Right atrium auricular region (tissue), 2 donors: ENCODE results near the gene CDR2L. TPM values are rescaled to one million over a fixed set of nuclear protein-coding genes. Genes with fewer than 3 reads are reported as not detected.

Experiments used
- DNase-seq: peaks from one replicate; pipeline ENCODE4 v3.0.0-alpha.2; 2019; ENCODE audit warnings: low spot score
- H3K27ac ChIP-seq, 2 donors: fragments of 200-600 bp; sonication (generic); 1 replicate in 1 of 2; 2 replicates in 1 of 2; pipeline ENCODE4 v1.5.1; 2016 to 2019
- H3K27me3 ChIP-seq, 2 donors: fragments of 200-600 bp; sonication (generic); one replicate each; pipeline versions ENCODE4 v1.5.1 to v1.6.0; 2017 to 2019
- H3K36me3 ChIP-seq: fragments of 200-600 bp; sonication (generic); one replicate; pipeline ENCODE4 v1.5.1; 2016
- H3K4me1 ChIP-seq, 2 donors: fragments of 200-600 bp; sonication (generic); one replicate each; pipeline versions ENCODE4 v1.5.1 to v1.6.0; 2017 to 2019
- H3K4me3 ChIP-seq, 2 donors: fragments of 200-600 bp; sonication (generic); 1 replicate in 1 of 2; 2 replicates in 1 of 2; pipeline ENCODE4 v1.5.1; 2017 to 2019; ENCODE audit warnings: mild to moderate bottlenecking in 1 of 2, moderate library complexity in 1 of 2
- H3K9me3 ChIP-seq, 2 donors: fragments of 200-600 bp; sonication (generic); one replicate each; pipeline ENCODE4 v1.5.1; 2019
- total RNA-seq, 2 donors: library from RNA; depleted of rRNA; stranded (reverse); fragments of >200 nt; gene quantifications; one replicate each; pipeline ENCODE4 v1.1.0, GENCODE V29; 2016
- TF ChIP-seq, protein P1 (sequence below), 2 donors: fragments of 200-600 bp; sonication (generic); IDR thresholded peaks; one replicate each; pipeline ENCODE4 v1.5.1; 2019; ENCODE audit warnings: antibody characterized with exemption in 2 of 2

Gene CDR2L
- total RNA-seq, 2 donors from 2014 or later = 13.6 to 28.8 TPM

DNA sequence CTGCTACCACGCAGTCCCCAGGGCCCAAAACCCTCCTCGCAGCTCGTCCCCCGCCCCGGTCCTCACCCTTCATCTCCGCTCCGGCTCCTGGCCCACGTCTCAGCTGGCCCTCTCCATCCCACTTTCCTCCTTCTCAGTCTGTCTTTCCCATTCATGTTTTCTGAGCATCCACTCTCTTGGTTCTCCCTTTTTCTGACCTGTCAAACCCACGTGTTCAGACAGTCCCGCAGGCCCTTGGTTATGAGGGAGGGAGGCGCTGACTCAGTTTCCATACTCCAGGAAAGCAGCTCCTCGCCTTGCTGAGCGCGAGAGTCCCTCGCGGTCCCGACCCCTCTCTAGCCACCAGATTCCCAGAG lies 14.5 kb upstream of the CDR2L start:
- Histone ChIP-seq H3K27me3 (no peaks in the 10 kb centered on the region), H3K4me3 (peak overlapping the region; percentile 61 to 66), H3K36me3 (no peaks in the 10 kb centered on the region), H3K4me1 (peaks cover 0 to 18% of the 10 kb centered on the region in 2 donors), H3K27ac (no peak overlapping the region), H3K9me3 (no peaks in the 10 kb centered on the region)
- DNase-seq = no peak
- TF ChIP-seq, protein P1, sequence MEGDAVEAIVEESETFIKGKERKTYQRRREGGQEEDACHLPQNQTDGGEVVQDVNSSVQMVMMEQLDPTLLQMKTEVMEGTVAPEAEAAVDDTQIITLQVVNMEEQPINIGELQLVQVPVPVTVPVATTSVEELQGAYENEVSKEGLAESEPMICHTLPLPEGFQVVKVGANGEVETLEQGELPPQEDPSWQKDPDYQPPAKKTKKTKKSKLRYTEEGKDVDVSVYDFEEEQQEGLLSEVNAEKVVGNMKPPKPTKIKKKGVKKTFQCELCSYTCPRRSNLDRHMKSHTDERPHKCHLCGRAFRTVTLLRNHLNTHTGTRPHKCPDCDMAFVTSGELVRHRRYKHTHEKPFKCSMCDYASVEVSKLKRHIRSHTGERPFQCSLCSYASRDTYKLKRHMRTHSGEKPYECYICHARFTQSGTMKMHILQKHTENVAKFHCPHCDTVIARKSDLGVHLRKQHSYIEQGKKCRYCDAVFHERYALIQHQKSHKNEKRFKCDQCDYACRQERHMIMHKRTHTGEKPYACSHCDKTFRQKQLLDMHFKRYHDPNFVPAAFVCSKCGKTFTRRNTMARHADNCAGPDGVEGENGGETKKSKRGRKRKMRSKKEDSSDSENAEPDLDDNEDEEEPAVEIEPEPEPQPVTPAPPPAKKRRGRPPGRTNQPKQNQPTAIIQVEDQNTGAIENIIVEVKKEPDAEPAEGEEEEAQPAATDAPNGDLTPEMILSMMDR (IDR thresholded peaks at IDR 0.05) = no peak

DNA sequence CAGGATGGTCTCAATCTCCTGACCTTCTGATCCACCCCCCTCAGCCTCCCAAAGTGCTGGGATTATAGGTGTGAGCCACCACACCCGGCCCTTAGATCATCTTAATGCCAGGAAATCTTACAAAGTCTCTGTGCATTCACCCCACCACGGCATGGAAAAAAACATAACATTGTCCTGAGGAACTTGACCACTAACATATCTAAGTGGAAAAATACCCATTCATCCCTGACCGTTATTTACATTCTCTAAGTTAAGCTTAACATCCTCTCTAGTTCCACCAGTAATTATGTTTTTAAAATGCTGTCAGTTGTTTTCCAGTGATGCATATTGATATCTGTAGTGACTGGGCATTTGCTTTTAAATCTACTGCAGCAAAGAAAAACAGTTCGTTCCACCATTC lies 11.5 kb upstream of the CDR2L start:
- Histone ChIP-seq H3K4me3 (no peak overlapping the region), H3K4me1 (peaks cover 0 to 18% of the 10 kb centered on the region in 2 donors), H3K36me3 (no peaks in the 10 kb centered on the region), H3K27ac (no peak overlapping the region), H3K27me3 (no peaks in the 10 kb centered on the region), H3K9me3 (no peaks in the 10 kb centered on the region)
- TF ChIP-seq, protein P1 (IDR thresholded peaks at IDR 0.05) = no peak
- DNase-seq = no peak

DNA sequence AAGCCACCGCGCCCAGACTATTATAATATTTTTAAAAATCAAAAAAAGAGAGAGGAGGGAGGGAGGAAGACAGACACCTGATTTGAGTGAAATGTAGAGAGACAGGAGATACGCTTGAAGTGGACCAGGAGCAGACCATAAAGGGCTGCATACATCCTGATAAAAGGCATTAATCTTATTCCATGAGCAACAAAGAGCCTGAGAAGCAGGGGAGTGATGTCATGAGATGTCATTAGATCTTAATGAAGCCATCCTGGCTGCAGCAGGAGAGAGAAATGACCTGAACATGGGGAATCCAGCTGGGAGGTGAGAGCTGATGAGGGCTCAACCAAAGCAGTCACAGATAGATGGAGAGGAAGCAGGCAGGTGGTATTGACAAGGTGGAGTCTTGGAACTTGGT lies 9.6 kb upstream of the CDR2L start:
- TF ChIP-seq, protein P1 (IDR thresholded peaks at IDR 0.05) = no peak

GRCh38 chr17:74978240-74978639 lies 9.2 kb upstream of the CDR2L start:
- Histone ChIP-seq H3K36me3 (no peaks in the 10 kb centered on the region), H3K4me1 (peaks cover 0 to 16% of the 10 kb centered on the region in 2 donors), H3K27ac (no peak overlapping the region), H3K27me3 (no peaks in the 10 kb centered on the region), H3K4me3 (no peak overlapping the region), H3K9me3 (no peaks in the 10 kb centered on the region)
- TF ChIP-seq, protein P1 (IDR thresholded peaks at IDR 0.05) = no peak
- no peak for DNase-seq

More for the DNA sequence above, 9.6 kb upstream of the CDR2L start:
- no peak overlapping the region for H3K27ac ChIP-seq
- peaks cover 0 to 17% of the 10 kb centered on the region in 2 donors for H3K4me1 ChIP-seq
- no peaks in the 10 kb centered on the region for H3K9me3 ChIP-seq
- H3K4me3 ChIP-seq = no peak overlapping the region
- no peak for DNase-seq
- no peaks in the 10 kb centered on the region for H3K27me3 ChIP-seq
- no peaks in the 10 kb centered on the region for H3K36me3 ChIP-seq

DNA sequence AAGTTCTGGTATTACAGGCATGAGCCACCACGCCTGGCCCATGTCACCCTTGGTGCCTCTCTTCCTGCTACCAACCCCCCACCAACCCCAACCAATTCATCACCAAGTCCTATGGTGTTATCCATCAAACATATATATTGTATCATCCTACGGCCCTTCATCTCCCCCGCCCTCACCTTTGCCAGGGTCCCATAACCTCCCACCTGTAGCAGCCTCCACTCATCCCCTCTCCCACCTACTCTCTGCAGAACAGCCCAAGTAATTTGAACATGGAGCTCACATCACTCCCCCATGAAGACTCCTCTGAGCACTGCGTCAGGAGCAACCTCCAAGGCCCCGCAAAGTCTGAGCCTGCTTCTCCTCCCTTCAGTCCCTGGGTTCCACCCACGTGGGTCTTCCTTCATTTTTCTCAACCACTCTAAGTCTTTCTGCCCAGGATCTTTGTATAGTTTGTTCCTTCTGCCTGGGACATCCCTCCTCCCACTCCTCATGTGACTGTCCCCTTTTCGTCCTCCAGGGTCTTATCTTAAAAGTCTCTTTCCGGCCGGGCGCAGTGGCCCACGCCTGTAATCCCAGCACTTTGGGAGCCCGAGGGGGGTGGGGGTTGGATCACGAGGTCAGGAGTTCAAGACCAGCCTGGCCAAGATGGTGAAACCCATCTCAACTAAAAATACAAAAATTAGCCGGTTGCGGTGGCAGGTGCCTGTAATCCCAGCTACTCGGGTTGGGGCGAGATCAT lies 7.9 kb upstream of the CDR2L start:
- no peak overlapping the region for H3K4me3 ChIP-seq
- no peaks in the 10 kb centered on the region for H3K36me3 ChIP-seq
- H3K4me1 ChIP-seq = peaks cover 0 to 16% of the 10 kb centered on the region in 2 donors
- H3K27ac ChIP-seq = no peak overlapping the region
- H3K27me3 ChIP-seq = no peaks in the 10 kb centered on the region
- TF ChIP-seq, protein P1 (IDR thresholded peaks at IDR 0.05) = no peak
- no peak for DNase-seq
- no peaks in the 10 kb centered on the region for H3K9me3 ChIP-seq
